Endometrial microvascular endothelial cells (primary cell): ENCODE measurements around the gene PDGFRA. TPM values are rescaled to one million over a fixed set of nuclear protein-coding genes. Genes with fewer than 3 reads are reported as not detected.

ENCODE experiments used
- in situ Hi-C: cut with HindIII; loops from 2 replicates; pipeline ENCODE4 v1.10.0; 2017; ENCODE audit warnings: low sequenced_read_pairs, low pct_unique_long_range_greater_than_20kb; ENCODE audit errors: inconsistent ontology term
- total RNA-seq: library from RNA; depleted of rRNA; stranded (reverse); fragments of >200 nt; gene quantifications from one replicate; pipeline ENCODE4 v1.2.3, GENCODE V29; 2015; ENCODE audit errors: inconsistent ontology term

PDGFRA gene
- total RNA-seq, result 0.46 TPM

- in situ Hi-C loops, result no loop called here
These were observed at the start of gene PDGFRA for GRCh38 chr4:54228961-54229501. Gene PDGFRA (plus strand): TSS chr4:54229293. CDS start chr4:54258769, 29,476 bp downstream.

- in situ Hi-C loops, result no loop called here
These were observed 44.5 kb upstream of the PDGFRA start for GRCh38 chr4:54184581-54184980.

DNA sequence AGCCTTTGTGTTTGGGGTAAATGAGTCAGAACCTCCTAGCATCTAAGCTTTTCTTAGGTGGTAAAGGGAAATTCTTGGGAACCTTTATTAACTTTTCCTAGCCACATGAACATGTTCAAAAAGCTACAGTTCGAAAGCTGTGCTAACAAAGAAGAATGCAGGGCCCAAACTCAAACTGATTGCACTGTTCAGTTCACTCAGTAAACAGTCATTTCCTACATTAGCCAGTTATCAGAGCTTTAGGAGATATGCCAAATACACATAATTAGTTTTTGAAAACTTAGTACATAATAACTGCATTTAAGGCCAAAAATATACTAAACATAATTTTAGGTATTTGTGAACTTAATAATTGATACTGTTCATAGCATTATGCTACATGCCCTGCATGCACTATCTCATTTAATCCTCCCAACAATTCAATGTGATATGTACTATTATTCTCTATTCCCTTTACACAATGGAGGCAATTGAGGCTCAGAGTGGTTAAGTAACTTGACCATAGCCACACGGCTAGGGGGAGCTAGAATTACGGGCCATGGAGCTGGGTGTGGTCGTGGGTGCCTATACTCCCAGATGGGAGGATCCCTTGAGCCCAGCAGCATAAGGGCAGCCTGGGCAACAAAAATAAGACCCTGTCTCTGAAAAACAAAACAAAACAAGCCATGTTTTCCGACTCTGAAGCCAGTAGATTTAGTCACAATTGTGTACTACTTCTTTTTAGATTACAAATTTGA, 43.9 kb upstream of the PDGFRA start:
- in situ Hi-C loops, result no loop called here

DNA sequence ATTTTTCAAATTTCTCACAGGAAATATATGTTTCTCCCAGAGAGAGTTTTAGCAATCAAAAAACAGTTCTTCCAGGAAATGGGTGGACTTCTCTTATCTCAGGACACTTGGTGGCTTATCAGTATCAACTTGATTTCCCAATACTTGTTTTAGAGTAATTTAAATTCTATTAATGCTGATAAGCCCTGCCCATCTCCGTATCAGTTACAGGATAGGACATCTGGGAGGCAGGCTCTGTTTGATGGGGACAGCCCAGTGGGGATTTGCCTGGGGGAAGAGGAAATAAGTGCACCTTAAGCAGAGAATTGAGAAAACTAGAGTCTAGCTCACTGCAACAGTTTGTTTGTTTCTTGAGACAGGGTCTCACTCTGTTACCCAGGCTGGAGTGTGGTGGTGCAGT, 43.2 kb upstream of the PDGFRA start:
- in situ Hi-C loops, result no loop called here

DNA sequence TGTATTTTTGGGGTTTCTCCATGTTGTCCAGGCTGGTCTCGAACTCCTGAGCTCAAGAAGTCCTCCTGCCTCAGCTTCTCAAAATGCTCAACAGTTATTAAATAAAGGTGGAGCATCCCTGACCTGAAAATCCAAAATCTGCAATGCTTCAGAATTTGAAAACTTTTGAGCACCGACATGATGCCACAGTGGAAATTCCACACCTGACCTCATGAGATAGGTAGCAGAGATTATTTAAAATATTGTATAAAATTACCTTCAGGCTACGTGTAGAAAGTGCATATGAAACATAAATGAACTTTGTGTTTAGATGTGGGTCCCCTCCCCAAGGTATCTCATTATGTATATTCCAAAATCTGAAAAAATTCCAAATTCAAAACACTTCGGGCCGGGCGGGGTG, 42.7 kb upstream of the PDGFRA start:
- in situ Hi-C loops, result no loop called here

DNA sequence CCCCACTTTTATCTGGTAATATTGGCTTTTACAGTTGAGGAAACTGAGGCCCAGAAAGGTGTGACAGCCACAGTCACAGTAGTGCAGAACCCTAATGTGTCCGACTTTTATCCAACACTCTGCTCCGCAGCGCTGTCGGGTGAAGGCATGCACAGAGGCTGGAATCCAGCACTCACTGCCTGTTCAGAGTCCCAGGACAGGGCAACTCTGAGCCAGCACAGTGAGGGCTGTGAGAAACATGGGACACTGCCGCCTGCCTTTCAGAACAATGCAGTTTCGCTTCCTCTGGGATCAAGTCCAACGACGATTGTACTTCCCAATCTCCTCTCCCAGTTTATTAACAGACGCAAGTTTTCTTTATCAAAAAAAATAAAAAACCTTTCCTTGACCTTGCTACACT, 41.9 kb upstream of the PDGFRA start:
- in situ Hi-C loops, result no loop called here

- in situ Hi-C loops, result no loop called here
These were observed 40.0 kb upstream of the PDGFRA start for GRCh38 chr4:54189140-54189539.

GRCh38 chr4:54192811-54193210, 36.3 kb upstream of the PDGFRA start:
- in situ Hi-C loops, result no loop called here

DNA sequence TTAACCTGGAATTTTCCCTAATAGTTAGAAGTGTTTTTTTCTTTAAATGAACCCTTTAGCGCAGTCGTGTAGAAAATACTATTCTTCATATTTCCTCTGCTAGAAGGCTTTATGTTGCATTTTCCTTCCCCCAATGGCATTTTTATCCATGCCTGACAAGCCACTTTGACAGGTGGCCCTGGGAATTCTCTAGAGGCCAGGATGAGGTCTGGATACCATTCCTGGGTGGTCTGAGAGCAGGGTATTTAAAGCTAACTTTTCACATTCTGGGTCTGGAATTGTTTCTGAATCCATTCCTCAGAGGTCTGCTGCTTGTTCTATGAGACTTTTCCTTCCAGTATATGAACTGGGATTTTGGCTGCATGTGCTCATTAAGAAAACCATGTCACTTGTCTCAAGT, 31.2 kb upstream of the PDGFRA start:
- in situ Hi-C loops, result no loop called here

GRCh38 chr4:54199919-54200318, 29.2 kb upstream of the PDGFRA start:
- in situ Hi-C loops, result loop anchor here (25.0 kb wide), 1 partner anchor 263 kb away; no protein-coding TSS in a partner anchor

- in situ Hi-C loops, result loop anchor here (25.0 kb wide), 1 partner anchor 272 kb away; no protein-coding TSS in a partner anchor
These were observed 19.5 kb upstream of the PDGFRA start for GRCh38 chr4:54209617-54210016.

DNA sequence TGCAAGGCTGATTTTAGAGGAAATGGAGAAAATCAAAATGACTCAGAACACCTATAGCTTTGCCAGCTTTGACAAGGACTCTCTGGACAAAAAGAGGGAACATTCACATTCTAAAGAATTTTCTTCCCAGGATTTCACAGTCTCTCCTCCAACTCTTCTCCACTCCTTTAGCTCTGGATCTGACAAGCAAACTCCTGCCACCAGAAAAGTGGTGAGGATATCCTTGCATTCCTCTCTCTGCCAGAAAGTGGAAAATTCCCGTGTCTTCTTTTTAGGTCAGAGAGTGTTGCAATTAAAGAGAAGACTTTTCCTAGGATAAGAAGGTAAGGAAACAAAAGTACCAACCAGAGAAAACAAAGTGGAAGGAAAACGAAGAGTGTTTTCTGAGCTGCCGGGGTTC, 16.1 kb upstream of the PDGFRA start:
- in situ Hi-C loops, result loop anchor here (25.0 kb wide), 1 partner anchor 276 kb away; no protein-coding TSS in a partner anchor

DNA sequence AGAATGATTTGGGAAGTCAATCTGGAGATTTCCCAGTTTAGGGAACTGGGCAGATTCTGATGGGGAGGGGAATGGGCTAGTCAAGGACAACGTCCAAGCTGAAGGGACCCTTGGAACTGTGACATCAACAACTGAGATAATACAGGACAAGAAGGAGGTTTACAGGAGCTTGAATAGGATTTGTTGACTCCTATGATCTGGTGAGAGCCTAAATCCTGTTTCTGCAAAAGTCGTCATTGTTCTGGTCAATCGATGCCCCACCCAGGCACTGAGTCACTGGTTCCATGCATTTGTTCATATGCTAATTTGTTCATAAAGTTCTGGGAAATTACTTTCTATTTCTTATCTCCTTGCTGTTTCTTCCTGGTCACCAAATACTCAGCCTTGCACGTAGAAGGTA, 15.3 kb upstream of the PDGFRA start:
- in situ Hi-C loops, result loop anchor here (25.0 kb wide), 1 partner anchor 276 kb away; no protein-coding TSS in a partner anchor

DNA sequence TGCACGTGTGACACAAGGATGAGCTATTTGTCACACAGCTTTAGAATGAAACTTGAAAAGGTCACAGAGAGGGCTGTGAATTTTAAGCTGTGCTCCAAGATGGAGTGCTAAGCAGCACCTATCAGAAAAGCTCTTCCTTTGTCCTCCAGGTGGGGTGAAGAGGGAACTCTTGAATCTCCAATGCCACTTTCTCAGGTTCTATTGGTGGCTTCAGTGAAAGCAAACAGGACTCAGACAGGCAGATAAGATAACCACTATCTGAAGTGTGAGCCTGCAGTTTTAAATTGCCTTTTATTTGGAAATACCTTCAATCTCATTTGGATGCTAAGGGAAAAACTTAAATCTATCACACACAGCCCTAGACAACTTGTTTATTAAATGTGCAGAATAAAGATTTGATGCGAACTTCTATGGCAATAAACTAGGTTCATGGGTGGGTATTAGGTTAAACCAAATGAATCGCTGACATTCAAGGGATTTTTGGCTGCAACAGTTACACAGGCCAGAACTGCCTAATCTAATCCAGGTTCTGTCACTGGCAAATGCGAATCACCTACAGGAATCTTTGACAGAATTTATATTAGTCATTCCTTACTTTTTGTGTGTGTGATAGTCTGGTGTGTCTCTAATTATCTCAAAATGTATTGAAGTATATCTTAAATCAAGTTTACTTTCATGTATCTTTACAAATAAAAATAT, 13.6 kb upstream of the PDGFRA start:
- in situ Hi-C loops, result loop anchor here (25.0 kb wide), 1 partner anchor 278 kb away; no protein-coding TSS in a partner anchor

DNA sequence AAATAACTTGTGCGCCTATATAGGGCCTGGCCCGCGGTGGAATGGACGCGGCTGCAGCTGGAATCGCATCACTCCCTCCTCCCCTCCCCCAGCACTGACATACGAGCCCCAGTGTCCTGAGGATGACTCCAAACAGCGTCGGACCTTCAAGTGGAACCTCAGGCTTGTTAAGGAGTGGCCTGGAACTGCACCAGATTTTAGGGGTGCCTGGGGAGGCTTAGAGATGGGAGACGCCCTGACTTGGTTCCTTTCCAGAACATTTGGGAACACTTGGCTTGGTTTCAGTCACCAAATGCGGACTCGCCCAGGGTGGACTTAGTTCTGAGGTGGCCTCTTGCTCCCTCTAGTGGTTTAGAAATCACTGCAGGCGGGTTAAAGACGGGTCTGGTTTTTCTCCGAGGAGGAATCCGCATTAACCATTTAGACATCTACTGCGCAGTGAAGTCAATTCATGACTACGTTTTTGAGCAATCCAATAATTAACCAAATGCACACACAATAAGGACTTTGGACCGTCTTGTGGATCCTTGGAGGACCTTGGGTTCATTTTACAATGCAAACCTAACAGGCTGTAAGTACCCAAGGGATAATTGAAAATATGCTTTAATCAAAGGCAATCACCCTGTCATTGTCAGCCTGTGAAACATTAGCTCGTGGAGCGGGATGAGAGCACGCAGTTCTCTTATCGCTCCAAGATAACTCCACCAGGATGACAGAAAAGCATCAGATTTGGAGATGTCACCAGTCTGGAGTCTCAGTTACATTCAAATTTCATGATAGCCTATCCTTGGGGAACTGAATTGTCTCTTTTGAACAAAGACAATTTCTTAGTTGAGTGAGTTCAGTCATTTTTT, 11.2 kb upstream of the PDGFRA start:
- in situ Hi-C loops, result loop anchor here (25.0 kb wide), 1 partner anchor 281 kb away; no protein-coding TSS in a partner anchor

GRCh38 chr4:54218736-54219135, 10.4 kb upstream of the PDGFRA start:
- in situ Hi-C loops, result loop anchor here (25.0 kb wide), 1 partner anchor 281 kb away; no protein-coding TSS in a partner anchor

DNA sequence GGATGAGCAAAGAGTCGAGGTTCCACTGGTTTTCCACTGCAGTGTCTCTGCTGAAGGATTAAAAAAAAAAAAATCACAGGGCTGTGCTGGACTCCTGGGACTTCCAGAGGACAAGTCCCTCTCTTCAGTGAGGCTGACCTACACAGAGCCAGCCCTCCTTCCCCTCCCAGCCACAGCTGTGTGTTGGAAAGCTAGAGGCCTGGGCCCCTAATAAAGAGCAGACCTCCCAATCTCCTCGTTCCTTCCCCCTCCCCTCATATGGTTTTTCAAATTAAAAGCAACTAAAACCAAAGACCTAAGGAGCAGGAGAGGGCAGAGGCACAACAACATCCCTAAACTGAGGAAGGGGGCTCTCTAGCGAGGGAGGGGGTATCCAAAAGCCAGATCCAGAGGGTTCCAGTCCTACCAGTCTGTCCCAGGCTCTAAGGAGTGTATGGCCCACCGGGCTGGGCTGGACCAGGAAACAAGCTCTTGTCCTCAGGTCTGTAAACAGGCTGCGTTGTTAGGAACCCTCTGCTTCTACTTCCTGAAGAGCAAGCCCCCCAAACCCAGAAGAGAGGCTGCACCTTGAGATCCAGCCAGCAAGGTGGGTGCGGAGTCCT, 4.0 kb upstream of the PDGFRA start:
- in situ Hi-C loops, result loop anchor here (25.0 kb wide), 1 partner anchor 288 kb away; no protein-coding TSS in a partner anchor

DNA sequence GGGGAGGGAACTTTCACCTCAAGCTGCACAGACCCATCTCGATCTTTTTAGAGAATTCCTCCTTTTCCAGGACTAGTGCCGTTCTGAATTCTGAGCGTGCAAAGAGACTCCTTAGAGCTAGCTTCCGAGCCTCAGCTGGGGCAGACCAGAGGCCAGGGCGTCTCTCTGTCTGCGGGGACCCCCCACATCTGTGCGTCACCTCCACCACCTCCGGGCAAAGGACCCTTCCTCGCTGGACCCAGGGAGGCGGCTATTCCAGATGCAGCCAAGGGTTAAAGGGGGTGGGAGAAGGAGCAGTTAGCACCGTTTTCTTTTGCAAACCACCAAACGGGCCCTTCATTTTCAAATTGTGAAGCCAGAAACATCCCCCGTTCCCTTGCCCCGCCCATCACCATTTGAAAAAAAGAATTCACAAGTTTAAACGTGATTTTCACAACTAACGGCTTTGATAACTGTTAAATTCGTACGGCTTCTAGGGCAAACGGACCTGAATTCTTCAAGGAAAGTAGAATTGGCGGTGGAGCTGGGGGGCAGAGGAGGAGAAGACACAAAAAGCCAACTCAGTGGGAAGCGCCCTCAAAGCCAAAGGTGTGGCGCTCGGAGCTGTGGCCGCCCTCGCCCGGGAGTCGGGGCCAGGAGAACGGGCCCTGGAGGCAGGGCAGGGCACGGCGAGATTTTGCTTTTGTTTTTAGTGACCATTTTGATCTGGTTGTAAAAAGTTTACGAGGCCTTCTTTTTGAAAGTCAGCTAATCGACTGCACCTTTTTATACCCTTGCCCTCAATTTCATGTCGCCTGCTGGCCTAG, 3.3 kb upstream of the PDGFRA start:
- in situ Hi-C loops, result no loop called here
